Smooth muscle cell (in vitro differentiated cells): ENCODE measurements around the gene TMEM37. TPM values are rescaled to one million over a fixed set of nuclear protein-coding genes. Genes with fewer than 3 reads are reported as not detected.

ENCODE experiments used
- DNase-seq: peaks from one replicate; lab custom pipeline; 2025; ENCODE audit not compliant: unreplicated experiment; lab: John Stamatoyannopoulos, UW
- H2AFZ ChIP-seq: fragments of 200-600 bp; sonication (generic); 2 replicates; pipeline ENCODE4 v1.6.0; 2016; ENCODE audit warnings: antibody characterized with exemption, low read depth, mild to moderate bottlenecking
- H3F3A ChIP-seq: fragments of 200-600 bp; sonication (generic); 2 replicates; pipeline ENCODE4 v1.6.0; 2017; ENCODE audit warnings: antibody characterized with exemption, low read depth
- H3K27ac ChIP-seq: fragments of 200-600 bp; sonication (generic); 2 replicates; pipeline ENCODE4 v1.5.1; 2016; ENCODE audit warnings: low read depth, mild to moderate bottlenecking
- H3K27me3 ChIP-seq: fragments of 200-600 bp; sonication (generic); 2 replicates; pipeline ENCODE4 v1.6.1; 2016; ENCODE audit warnings: low read depth, mild to moderate bottlenecking
- H3K36me3 ChIP-seq: fragments of 200-600 bp; sonication (generic); 2 replicates; pipeline ENCODE4 v1.5.1; 2016; ENCODE audit warnings: low read depth
- H3K4me1 ChIP-seq: fragments of 200-600 bp; sonication (generic); 2 replicates; pipeline ENCODE4 v1.5.1; 2016; ENCODE audit warnings: low read depth
- H3K4me2 ChIP-seq: fragments of 200-600 bp; sonication (generic); 2 replicates; pipeline ENCODE4 v1.6.0; 2016; ENCODE audit warnings: mild to moderate bottlenecking
- H3K4me3 ChIP-seq: fragments of 200-600 bp; sonication (generic); 2 replicates; pipeline ENCODE4 v1.5.1; 2016; ENCODE audit warnings: mild to moderate bottlenecking
- H3K79me2 ChIP-seq: fragments of 200-600 bp; sonication (generic); 2 replicates; pipeline ENCODE4 v1.6.0; 2016; ENCODE audit warnings: low read depth, mild to moderate bottlenecking
- H3K9ac ChIP-seq: fragments of 200-600 bp; sonication (generic); 2 replicates; pipeline ENCODE4 v1.6.0; 2016; ENCODE audit warnings: low read depth
- H3K9me3 ChIP-seq: fragments of 200-600 bp; sonication (generic); replicated peaks from 2 replicates; pipeline ENCODE4 v1.5.1; 2016; ENCODE audit warnings: low read depth
- H4K20me1 ChIP-seq: fragments of 200-600 bp; sonication (generic); 2 replicates; pipeline ENCODE4 v1.6.0; 2016; ENCODE audit warnings: low read depth
- WGBS: methylation state at CpG from one replicate; pipeline ENCODE4 v1.1.7; 2016; ENCODE audit warnings: low lambda C conversion rate; 5-methylcytosine and 5-hydroxymethylcytosine counted together
- polyA plus RNA-seq: library from polyadenylated mRNA; unstranded; fragments of >200 nt; fragmentation: Nextera tagmentation; extraction: Ambion mirVana; gene quantifications from 2 replicates; pipeline ENCODE4 v1.2.1, GENCODE V29; 2016
- total RNA-seq: library from RNA; depleted of rRNA; stranded (reverse); fragments of >200 nt; gene quantifications from 2 replicates; pipeline ENCODE4 v1.2.3, GENCODE V29; 2014
- TF ChIP-seq, protein P1 (sequence below): fragments of 200-600 bp; sonication (generic); IDR thresholded peaks from 2 replicates; pipeline ENCODE4 v1.5.1; 2017; ENCODE audit warnings: borderline replicate concordance, mild to moderate bottlenecking, antibody characterized with exemption; ENCODE audit not compliant: insufficient read depth, poor library complexity, severe bottlenecking

TMEM37 gene
- total and polyA plus RNA-seq, 2 experiments from 2014 or later = 0.90 to 2.4 TPM

GRCh38 chr2:119385466-119385865 is 46.2 kb upstream of the TMEM37 start:
- Histone ChIP-seq H3F3A (peaks cover 7% of the 10 kb centered on the region), H4K20me1 (no peaks in the 10 kb centered on the region), H3K36me3 (no peaks in the 10 kb centered on the region), H3K4me3 (no peak overlapping the region), H3K4me1 (no peaks in the 10 kb centered on the region), H2AFZ (no peak overlapping the region), H3K27ac (no peak overlapping the region), H3K4me2 (no peak overlapping the region), H3K27me3 (no peaks in the 10 kb centered on the region), H3K9ac (no peak overlapping the region), H3K79me2 (no peaks in the 10 kb centered on the region), H3K9me3 (no peaks in the 10 kb centered on the region)
- WGBS = 89% methylated on average over 3 of the region's 3 CpGs
- TF ChIP-seq, protein P1, sequence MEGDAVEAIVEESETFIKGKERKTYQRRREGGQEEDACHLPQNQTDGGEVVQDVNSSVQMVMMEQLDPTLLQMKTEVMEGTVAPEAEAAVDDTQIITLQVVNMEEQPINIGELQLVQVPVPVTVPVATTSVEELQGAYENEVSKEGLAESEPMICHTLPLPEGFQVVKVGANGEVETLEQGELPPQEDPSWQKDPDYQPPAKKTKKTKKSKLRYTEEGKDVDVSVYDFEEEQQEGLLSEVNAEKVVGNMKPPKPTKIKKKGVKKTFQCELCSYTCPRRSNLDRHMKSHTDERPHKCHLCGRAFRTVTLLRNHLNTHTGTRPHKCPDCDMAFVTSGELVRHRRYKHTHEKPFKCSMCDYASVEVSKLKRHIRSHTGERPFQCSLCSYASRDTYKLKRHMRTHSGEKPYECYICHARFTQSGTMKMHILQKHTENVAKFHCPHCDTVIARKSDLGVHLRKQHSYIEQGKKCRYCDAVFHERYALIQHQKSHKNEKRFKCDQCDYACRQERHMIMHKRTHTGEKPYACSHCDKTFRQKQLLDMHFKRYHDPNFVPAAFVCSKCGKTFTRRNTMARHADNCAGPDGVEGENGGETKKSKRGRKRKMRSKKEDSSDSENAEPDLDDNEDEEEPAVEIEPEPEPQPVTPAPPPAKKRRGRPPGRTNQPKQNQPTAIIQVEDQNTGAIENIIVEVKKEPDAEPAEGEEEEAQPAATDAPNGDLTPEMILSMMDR = no peak
- DNase-seq = no peak

GRCh38 chr2:119387381-119388129 is 44.1 kb upstream of the TMEM37 start:
- 60% methylated on average over 9 of the region's 9 CpGs for WGBS
- Histone ChIP-seq H3K27me3 (no peaks in the 10 kb centered on the region), H4K20me1 (no peaks in the 10 kb centered on the region), H3K4me2 (peak overlapping the region; percentile 41), H3K4me1 (no peaks in the 10 kb centered on the region), H3K27ac (no peak overlapping the region), H3F3A (peaks cover 7% of the 10 kb centered on the region), H3K79me2 (no peaks in the 10 kb centered on the region), H3K9ac (no peak overlapping the region), H3K4me3 (no peak overlapping the region), H2AFZ (peak overlapping the region; percentile 70), H3K36me3 (no peaks in the 10 kb centered on the region), H3K9me3 (no peaks in the 10 kb centered on the region)
- no peak for DNase-seq
- TF ChIP-seq, protein P1 = no peak

DNA sequence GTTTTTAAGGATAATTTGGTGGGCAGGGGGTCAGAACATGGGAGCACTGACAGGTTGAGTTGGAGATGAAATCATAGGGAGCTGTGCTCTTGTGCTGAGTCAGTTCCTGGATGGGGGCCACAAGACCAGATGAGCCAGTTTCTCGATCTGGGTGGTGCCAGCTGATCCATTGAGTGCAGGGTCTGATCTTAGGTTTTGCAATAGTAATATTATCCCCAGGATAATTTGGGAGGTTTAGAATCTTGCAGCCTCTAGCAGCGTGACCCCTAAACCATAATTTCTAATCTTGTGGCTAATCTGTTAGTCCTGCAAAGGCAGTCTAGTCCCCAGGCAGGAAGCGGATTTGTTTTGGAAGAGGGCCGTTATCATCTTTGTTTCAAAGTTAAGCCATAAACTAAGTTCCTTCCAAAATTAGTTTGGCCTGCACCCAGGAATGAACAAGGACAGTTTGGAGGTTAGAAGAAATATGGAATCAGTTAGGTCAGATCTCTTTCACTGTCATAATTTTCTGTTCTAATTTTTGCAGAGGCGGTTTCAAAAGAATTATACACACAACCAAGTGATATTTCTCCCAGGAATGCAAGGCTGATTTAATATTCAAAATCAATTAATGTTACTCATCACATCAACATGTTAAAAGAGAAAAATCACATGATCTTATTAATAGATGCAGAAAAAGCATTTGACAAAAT is 41.9 kb upstream of the TMEM37 start:
- H4K20me1 ChIP-seq = no peaks in the 10 kb centered on the region
- no peaks in the 10 kb centered on the region for H3K4me1 ChIP-seq
- no peak overlapping the region for H3K4me3 ChIP-seq
- H3K4me2 ChIP-seq = no peak overlapping the region
- TF ChIP-seq, protein P1 = no peak
- H3K9me3 ChIP-seq = no peaks in the 10 kb centered on the region
- peaks cover 7% of the 10 kb centered on the region for H3F3A ChIP-seq
- 32% methylated on average over 5 of the region's 5 CpGs for WGBS
- H2AFZ ChIP-seq = no peak overlapping the region
- DNase-seq = no peak
- H3K27ac ChIP-seq = no peak overlapping the region
- no peaks in the 10 kb centered on the region for H3K79me2 ChIP-seq
- H3K9ac ChIP-seq = no peak overlapping the region
- no peaks in the 10 kb centered on the region for H3K27me3 ChIP-seq
- H3K36me3 ChIP-seq = no peaks in the 10 kb centered on the region
